Measurements from ENCODE around the gene YAF2. TPM values are rescaled to one million over a fixed set of nuclear protein-coding genes. Genes with fewer than 3 reads are reported as not detected.
A peak's percentile ranks its signal among the peaks of the same experiment; 100 is the strongest.
"Not testable (repeated sequence)": the region's sequence is repeated elsewhere in the genome, so short reads cannot be mapped to it uniquely, and the experiment has no call there.

Gene YAF2
- total RNA-seq, 6 experiments from 2014 or later: 12.8 to 22.3 (median 16.9) TPM

DNA sequence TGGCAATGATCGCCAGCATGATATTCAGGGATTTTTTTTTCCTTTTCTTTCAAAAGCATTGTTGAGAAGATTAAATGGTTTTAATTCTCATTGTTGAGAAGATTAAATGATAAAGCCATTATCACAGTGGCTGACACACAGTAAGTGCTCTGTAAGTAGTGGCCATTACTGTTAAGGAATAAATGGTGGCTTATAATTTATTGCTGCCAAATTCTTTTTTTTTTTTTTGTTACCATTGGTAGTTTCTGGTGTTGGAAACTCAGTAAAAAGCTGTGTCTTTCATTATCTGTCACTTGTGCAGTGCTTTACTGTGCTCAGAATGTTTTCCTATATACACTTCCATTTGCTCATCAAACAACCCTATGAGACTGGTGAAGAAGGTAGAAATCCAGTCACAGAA lies 15.3 kb downstream of the YAF2 start:
- TF ChIP-seq, protein P1, sequence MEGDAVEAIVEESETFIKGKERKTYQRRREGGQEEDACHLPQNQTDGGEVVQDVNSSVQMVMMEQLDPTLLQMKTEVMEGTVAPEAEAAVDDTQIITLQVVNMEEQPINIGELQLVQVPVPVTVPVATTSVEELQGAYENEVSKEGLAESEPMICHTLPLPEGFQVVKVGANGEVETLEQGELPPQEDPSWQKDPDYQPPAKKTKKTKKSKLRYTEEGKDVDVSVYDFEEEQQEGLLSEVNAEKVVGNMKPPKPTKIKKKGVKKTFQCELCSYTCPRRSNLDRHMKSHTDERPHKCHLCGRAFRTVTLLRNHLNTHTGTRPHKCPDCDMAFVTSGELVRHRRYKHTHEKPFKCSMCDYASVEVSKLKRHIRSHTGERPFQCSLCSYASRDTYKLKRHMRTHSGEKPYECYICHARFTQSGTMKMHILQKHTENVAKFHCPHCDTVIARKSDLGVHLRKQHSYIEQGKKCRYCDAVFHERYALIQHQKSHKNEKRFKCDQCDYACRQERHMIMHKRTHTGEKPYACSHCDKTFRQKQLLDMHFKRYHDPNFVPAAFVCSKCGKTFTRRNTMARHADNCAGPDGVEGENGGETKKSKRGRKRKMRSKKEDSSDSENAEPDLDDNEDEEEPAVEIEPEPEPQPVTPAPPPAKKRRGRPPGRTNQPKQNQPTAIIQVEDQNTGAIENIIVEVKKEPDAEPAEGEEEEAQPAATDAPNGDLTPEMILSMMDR (IDR thresholded peaks at IDR 0.05): no peak
- TF ChIP-seq POLR2A (IDR thresholded peaks at IDR 0.05): no peak
- no peaks in the 10 kb centered on the region for H3K4me1 ChIP-seq
- peaks cover 0 to 3% (median 0%) of the 10 kb centered on the region in 4 donors for H3K36me3 ChIP-seq
- DNase-seq (no peak), ATAC-seq (no peak)
- no peak overlapping the region for H3K27ac ChIP-seq
- intact Hi-C loops (cut with DNase I): no loop called here
- H3K4me3 ChIP-seq: no peak overlapping the region
- no peaks in the 10 kb centered on the region for H3K27me3 ChIP-seq
- no peaks in the 10 kb centered on the region for H3K9me3 ChIP-seq
- 100% methylated on average over 1 of the region's 1 CpG for WGBS (ENCODE audit: insufficient coverage, low coverage, low lambda C conversion rate, missing lambda C conversion rate)

DNA sequence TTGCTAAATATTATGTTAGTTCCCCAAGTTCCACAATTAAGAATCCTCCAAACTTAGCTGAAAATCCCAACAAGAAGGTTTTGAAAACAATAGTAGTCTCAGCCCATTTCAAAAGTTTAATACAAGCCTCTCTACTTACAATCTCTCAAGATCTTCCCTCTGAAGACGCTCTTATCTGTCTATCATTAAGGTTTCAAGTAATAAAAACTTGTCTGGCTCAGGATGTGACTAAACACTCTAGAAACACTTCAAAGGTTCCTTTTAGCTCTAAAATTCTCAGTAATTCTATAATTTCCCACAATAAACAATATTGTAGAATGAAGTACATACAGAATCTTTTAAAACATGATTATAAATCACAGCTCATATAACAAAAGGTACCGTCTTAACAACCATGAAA lies 16.3 kb downstream of the YAF2 start:
- intact Hi-C loops (cut with DNase I): no loop called here
- TF ChIP-seq, protein P1 (IDR thresholded peaks at IDR 0.05): no peak
- no peak for TF ChIP-seq POLR2A (IDR thresholded peaks at IDR 0.05)
- WGBS (ENCODE audit: insufficient coverage, low coverage, low lambda C conversion rate, missing lambda C conversion rate): 88% methylated on average over 2 of the region's 2 CpGs

DNA sequence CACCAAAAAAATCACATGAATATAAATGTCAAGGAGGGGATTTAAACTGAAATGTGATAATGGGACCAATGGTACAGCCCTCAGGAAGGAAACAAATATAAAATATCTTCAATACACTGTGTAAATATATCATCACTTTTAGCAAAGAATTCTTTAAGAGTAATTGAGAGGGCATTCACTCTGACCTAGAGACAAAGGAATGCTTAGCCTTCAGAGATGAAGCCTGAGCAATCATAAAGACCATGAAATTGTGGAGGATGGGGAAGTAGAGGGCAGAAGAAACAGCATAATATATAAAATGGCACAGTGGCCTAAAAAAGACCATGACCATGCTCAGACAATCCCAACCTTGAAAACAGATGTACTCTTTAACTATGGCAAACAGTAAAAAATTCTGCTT lies 20.4 kb downstream of the YAF2 start:
- Histone ChIP-seq H3K4me1 (peaks cover 0 to 9% (median 0%) of the 10 kb centered on the region in 4 donors), H3K36me3 (no peaks in the 10 kb centered on the region), H3K27ac (no peak overlapping the region), H3K4me3 (no peak overlapping the region), H3K9me3 (no peaks in the 10 kb centered on the region), H3K27me3 (no peaks in the 10 kb centered on the region)
- intact Hi-C loops (cut with DNase I): no loop called here
- no peak for ATAC-seq
- TF ChIP-seq POLR2A (IDR thresholded peaks at IDR 0.05): no peak
- DNase-seq: no peak

More for the DNA sequence above, 16.3 kb downstream of the YAF2 start:
- Histone ChIP-seq H3K9me3 (no peaks in the 10 kb centered on the region), H3K4me1 (no peaks in the 10 kb centered on the region), H3K27me3 (no peaks in the 10 kb centered on the region), H3K36me3 (peaks cover 0 to 3% (median 0%) of the 10 kb centered on the region in 4 donors), H3K4me3 (no peak overlapping the region), H3K27ac (no peak overlapping the region)
- DNase-seq (no peak), ATAC-seq (no peak)

DNA sequence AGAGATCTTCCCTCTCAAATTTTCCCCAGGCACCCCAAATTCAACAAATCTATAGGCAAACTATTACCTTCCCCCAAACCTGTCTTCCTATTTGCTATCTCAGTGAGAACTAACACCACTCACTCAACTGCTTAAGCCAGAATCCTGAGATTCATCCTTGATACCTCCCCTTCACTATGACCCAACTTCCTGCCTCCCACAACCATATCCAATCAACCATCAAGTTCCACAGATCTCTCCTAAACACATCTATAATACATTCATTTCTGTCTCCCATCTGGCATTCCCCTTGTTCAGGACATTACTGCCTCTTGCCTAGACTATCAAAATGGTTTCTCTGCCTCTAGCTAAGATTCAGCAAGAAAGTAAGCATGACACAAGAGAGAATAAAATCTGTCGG lies 21.3 kb downstream of the YAF2 start:
- Histone ChIP-seq H3K36me3 (no peaks in the 10 kb centered on the region), H3K27me3 (no peaks in the 10 kb centered on the region), H3K4me1 (peaks cover 0 to 9% (median 0%) of the 10 kb centered on the region in 4 donors), H3K4me3 (no peak overlapping the region), H3K9me3 (no peaks in the 10 kb centered on the region), H3K27ac (no peak overlapping the region)
- 85% methylated on average over 1 of the region's 1 CpG for WGBS (ENCODE audit: insufficient coverage, low coverage, low lambda C conversion rate, missing lambda C conversion rate)
- intact Hi-C loops (cut with DNase I): no loop called here
- no peak for DNase-seq
- TF ChIP-seq POLR2A (IDR thresholded peaks at IDR 0.05): no peak
- TF ChIP-seq, protein P1 (IDR thresholded peaks at IDR 0.05): no peak
- no peak for ATAC-seq

DNA sequence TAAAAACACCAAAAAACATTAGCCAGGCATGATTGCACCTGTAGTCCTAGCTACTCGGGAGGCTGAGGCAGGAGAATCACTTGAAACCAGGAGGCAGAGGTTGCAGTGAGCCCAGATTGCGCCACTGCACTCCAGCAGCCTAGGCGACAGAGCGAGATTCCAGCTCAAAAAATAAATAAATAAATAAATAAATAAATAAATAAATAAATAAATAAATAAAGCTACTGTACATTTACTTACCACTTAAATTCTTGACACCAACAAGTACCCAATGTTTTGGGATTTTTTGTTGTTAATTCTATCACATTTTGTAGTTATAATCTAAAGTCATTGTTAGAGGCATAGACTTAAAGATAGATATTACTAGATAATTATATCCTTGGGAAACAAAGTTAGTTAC lies 22.3 kb downstream of the YAF2 start:
- H3K9me3 ChIP-seq; intact Hi-C loops (cut with DNase I); H3K36me3 ChIP-seq; H3K27me3 ChIP-seq; DNase-seq; H3K4me3 ChIP-seq; H3K4me1 ChIP-seq; ATAC-seq; H3K27ac ChIP-seq: not testable (repeated sequence)
- 94% methylated on average over 4 of the region's 4 CpGs for WGBS (ENCODE audit: insufficient coverage, low coverage, low lambda C conversion rate, missing lambda C conversion rate)

DNA sequence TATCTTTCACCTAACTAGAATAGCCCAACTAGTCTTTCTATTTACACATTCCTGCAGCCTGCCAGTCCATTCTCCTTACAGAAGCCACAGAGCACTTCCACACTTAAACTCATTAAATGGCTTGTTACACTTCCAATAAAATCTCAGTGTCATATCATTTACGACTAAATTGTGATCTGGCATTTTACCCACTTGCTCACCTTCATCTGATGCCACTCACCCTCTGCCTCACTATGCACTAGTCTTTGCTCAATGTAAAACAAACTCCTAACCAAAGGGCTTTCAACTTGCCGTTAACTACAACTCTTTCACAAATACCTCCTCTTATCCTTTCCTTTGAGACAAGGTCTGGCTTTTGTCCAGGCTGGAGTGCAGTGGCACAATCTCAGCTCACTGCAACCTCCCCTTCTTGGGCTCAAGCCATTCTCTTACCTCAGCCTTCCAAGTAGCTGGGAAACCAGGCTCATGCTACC lies 24.1 kb downstream of the YAF2 start:
- intact Hi-C loops (cut with DNase I): no loop called here
- no peaks in the 10 kb centered on the region for H3K36me3 ChIP-seq
- H3K4me3 ChIP-seq: no peak overlapping the region
- TF ChIP-seq POLR2A (IDR thresholded peaks at IDR 0.05): no peak
- TF ChIP-seq, protein P1 (IDR thresholded peaks at IDR 0.05): no peak
- no peaks in the 10 kb centered on the region for H3K9me3 ChIP-seq
- peaks cover 0 to 9% (median 0%) of the 10 kb centered on the region in 4 donors for H3K4me1 ChIP-seq
- no peak for DNase-seq
- peak in 3 of 4 donors; percentile 44 to 64 (median 45) for ATAC-seq
- H3K27me3 ChIP-seq: no peaks in the 10 kb centered on the region
- H3K27ac ChIP-seq: no peak overlapping the region
- WGBS (ENCODE audit: insufficient coverage, low coverage, low lambda C conversion rate, missing lambda C conversion rate): 22% methylated on average over 2 of the region's 2 CpGs

Data from right lobe of liver (tissue), 6 donors.